ENCODE data around the gene TNFSF8. TPM values are rescaled to one million over a fixed set of nuclear protein-coding genes. Genes with fewer than 3 reads are reported as not detected.

TNFSF8 gene
- total RNA-seq, 2 experiments from 2014 or later: 37.9 to 38.7 TPM

DNA sequence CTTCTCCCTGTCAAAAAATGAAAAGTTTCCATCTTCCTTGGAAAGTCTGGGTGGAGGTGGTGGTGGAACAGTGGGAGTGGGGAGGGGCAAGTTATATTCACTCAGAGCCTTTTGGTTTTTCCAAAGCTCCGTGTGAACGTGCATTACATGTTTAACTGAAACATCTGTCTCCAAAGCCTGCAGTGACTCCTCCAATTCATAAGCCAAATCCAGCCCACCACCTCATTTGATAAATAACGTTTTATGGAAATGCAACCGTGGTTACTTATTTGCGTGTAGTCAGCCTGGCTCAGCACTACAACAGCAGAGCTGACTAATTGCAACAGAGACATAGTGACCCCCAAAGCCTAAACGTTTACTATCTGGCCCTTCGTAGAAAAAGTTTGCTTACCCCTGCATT lies 13.9 kb downstream of the TNFSF8 start:
- Mint-ChIP-seq H3K9me3 (no peaks in the 10 kb centered on the region), H3K4me3 (no peak overlapping the region), H3K36me3 (peaks cover 51% of the 10 kb centered on the region), H3K27ac (peak overlapping the region; percentile 18), H3K27me3 (no peaks in the 10 kb centered on the region), H3K4me1 (ENCODE audit: low read depth) (peaks cover 87% of the 10 kb centered on the region)
- ChIA-PET POLR2A (interaction anchor here (1.3 kb wide), 1 partner anchor 11 kb away, joined by 5 read pairs; no protein-coding TSS in a partner anchor), CTCF (interaction anchor here (2.1 to 15.1 kb wide), 3 partner anchors 9 to 238 kb away, joined by 8 to 242 read pairs (median 9); partner anchors contain the start of gene TEX48)
- intact Hi-C loops (cut with micrococcal nuclease): loop anchor here (10.0 kb wide), 1 partner anchor 608 kb away; no protein-coding TSS in a partner anchor
- no peak for DNase-seq

DNA sequence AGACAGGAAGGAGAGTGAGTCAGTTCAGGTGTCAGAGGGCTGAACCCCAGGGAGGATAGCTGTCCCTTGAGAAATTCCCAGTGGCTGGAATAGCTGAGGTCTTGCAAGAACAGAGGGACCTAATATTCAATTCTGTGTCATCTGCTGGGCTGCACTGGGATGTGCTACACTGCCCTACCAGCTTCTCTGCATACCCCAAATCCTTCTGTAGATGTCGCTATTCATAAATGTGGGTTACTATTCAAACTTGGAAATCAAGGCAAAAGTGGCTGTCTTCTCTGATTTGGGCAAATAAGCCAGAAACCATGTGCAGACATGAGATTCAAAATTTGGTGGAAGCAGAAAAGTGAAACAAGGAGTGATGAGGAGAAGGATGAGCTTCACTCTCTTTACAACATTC lies 16.3 kb downstream of the TNFSF8 start:
- Mint-ChIP-seq H3K27ac (peak overlapping the region; percentile 44), H3K27me3 (no peaks in the 10 kb centered on the region), H3K4me3 (no peak overlapping the region), H3K36me3 (peaks cover 61% of the 10 kb centered on the region), H3K4me1 (ENCODE audit: low read depth) (peaks cover 87% of the 10 kb centered on the region), H3K9me3 (no peaks in the 10 kb centered on the region)
- CTCF ChIA-PET: interaction anchor here (1.4 to 15.1 kb wide), 6 partner anchors 11 to 235 kb away, joined by 3 to 242 read pairs (median 6); partner anchors contain the start of gene TEX48
- no peak for DNase-seq
- intact Hi-C loops (cut with micrococcal nuclease): loop anchor here (10.0 kb wide), 1 partner anchor 611 kb away; no protein-coding TSS in a partner anchor
- POLR2A ChIA-PET: interaction anchor here (1.1 to 2.1 kb wide), 2 partner anchors 11 to 16 kb away, joined by 3 to 13 read pairs; partner anchors contain the start of gene TNFSF8

DNA sequence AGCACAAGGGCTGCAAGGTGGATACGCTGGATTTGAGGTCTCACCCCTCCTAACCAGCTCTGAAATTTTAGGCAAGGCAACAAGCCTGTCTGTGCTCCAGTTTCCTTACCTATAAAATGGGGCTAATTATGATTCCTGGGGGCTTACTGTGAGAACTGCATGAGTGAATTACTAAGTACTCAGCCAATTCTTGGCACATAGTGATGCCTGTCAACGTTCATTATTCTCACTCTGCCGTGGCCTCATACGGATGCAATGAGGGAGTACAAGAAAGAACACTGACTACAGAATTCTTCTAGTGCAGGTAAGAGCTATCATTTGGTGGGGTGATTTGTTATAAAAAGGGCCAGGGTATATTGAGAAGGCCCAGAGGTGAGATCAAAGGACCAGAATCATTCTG lies 16.7 kb downstream of the TNFSF8 start:
- Mint-ChIP-seq H3K27ac (peak overlapping the region; percentile 44), H3K4me1 (ENCODE audit: low read depth) (peaks cover 89% of the 10 kb centered on the region), H3K36me3 (peaks cover 63% of the 10 kb centered on the region), H3K4me3 (no peak overlapping the region), H3K27me3 (no peaks in the 10 kb centered on the region), H3K9me3 (no peaks in the 10 kb centered on the region)
- ChIA-PET POLR2A (interaction anchor here (0.6 to 2.1 kb wide), 5 partner anchors 11 to 322 kb away, joined by 3 to 13 read pairs (median 3); partner anchors contain the start of gene TNFSF8), CTCF (interaction anchor here (0.8 to 15.1 kb wide), 7 partner anchors 11 to 235 kb away, joined by 3 to 242 read pairs (median 5); partner anchors contain the start of gene TEX48)
- DNase-seq: no peak
- intact Hi-C loops (cut with micrococcal nuclease): loop anchor here (10.0 kb wide), 1 partner anchor 611 kb away; no protein-coding TSS in a partner anchor

DNA sequence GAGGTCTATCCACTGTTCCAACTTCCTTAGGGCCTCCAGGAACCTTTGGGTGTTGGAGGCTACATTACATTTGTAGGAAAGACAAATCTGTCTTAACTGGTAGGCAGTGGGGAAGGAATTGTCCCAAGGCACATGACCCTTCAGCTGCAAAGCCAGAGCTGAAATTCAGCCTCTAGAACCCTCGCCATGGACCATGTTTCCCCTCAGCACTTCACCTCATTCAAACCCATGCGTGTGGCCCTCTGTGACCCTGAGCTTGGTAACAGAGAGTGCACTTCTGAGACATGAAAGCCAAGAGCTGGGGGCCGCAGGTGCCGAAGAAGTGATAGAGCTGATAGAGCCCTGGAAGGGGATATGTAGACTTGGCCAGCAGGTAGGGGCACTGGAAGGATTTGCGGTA lies 17.2 kb downstream of the TNFSF8 start:
- intact Hi-C loops (cut with micrococcal nuclease): loop anchor here (10.0 kb wide), 1 partner anchor 612 kb away; no protein-coding TSS in a partner anchor
- Mint-ChIP-seq H3K27ac (peak overlapping the region; percentile 44), H3K9me3 (no peaks in the 10 kb centered on the region), H3K4me3 (no peak overlapping the region), H3K27me3 (no peaks in the 10 kb centered on the region), H3K36me3 (peaks cover 65% of the 10 kb centered on the region), H3K4me1 (ENCODE audit: low read depth) (peaks cover 92% of the 10 kb centered on the region)
- ChIA-PET POLR2A (interaction anchor here (0.6 to 2.1 kb wide), 5 partner anchors 12 to 322 kb away, joined by 3 to 13 read pairs (median 3); partner anchors contain the start of gene TNFSF8), CTCF (interaction anchor here (0.8 to 15.1 kb wide), 7 partner anchors 15 to 234 kb away, joined by 3 to 242 read pairs (median 5); partner anchors contain the start of gene TEX48)
- DNase-seq: no peak

DNA sequence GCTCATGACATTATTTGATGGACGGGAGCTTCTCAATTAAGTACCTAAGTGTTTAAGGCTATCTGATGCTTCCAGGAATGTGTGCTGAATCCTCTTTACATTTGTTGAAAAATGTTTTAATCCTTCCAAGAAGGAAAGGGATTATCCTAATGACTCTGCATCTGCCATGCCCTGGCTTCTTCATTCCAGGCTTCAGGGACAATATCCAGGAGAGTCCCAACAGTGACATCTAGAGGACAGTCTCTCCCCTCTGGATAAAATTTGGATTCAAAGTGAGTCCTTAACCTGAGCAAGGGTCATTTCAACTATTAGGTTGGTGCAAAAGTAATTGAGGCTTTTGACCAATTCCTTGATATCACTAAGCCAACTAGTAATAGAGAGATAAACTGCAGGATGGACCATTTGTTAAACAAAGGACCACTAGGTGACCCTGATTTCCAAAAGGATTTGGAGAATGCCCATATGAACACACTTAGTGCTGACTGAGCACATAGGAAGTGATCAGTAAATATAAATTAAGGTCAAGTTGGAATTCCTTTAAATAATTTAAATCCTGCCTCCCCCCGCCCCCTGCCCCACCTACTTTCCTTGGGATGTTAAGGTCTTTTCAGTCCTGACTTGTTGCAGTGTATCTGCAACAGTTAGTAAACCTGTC lies 19.1 kb downstream of the TNFSF8 start:
- POLR2A ChIA-PET: interaction anchor here (0.9 to 4.6 kb wide), 2 partner anchors 13 to 17 kb away, joined by 3 to 20 read pairs; no protein-coding TSS in a partner anchor
- CTCF ChIA-PET: interaction anchor here (0.9 to 15.1 kb wide), 12 partner anchors 10 to 515 kb away, joined by 3 to 242 read pairs (median 15); partner anchors contain the start of genes TEX48 and TNFSF8
- intact Hi-C loops (cut with micrococcal nuclease): loop anchor here (10.0 kb wide), 1 partner anchor 614 kb away; no protein-coding TSS in a partner anchor
- peaks cover 57% of the 10 kb centered on the region for H3K36me3 Mint-ChIP-seq
- no peaks in the 10 kb centered on the region for H3K9me3 Mint-ChIP-seq
- no peak overlapping the region for H3K4me3 Mint-ChIP-seq
- peaks cover 91% of the 10 kb centered on the region for H3K4me1 Mint-ChIP-seq (ENCODE audit: low read depth)
- no peaks in the 10 kb centered on the region for H3K27me3 Mint-ChIP-seq
- DNase-seq: no peak
- peak overlapping the region; percentile 96 for H3K27ac Mint-ChIP-seq

DNA sequence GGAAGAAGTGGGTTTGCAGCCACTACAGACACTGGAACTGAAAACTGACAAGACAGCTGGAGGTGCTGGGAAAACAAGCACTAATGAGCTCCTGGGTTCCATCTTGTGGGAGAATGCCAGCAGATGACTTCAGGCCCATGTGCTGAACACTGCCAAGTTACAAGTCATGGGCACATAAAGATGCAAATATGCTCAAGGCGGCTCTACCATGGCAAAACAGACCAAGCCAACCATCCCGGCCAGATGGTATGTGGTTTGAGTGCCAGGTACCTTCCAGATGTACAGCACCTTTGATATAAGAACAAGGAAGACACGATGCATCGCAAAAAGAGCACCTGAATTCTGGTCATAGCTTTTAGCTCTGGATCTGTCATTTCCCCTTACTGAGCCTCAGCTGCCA lies 19.9 kb downstream of the TNFSF8 start:
- no peak for DNase-seq

DNA sequence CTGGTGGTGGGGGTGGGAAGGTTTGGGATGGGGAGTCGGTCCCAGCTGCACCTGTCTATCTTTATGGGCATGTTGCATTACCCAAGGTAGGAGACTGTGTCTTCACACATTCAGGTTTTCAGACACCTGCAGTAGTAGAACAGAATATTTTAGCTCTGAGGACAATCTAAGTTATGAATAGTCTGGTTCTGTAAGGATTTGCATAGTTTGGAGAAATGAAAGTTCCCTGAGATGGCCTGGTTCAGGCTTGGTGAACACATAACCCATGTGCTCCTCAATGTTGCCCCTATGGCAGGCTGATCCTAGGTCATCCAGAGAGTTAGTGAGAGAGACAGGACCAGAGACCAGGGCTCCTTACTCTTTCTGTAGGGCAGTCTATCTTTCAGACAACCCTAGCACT lies 20.7 kb downstream of the TNFSF8 start:
- ChIA-PET POLR2A (interaction anchor here (0.9 to 4.6 kb wide), 7 partner anchors 10 to 172 kb away, joined by 3 to 20 read pairs (median 4); no protein-coding TSS in a partner anchor), CTCF (interaction anchor here (0.6 to 15.1 kb wide), 12 partner anchors 8 to 301 kb away, joined by 3 to 242 read pairs (median 15); partner anchors contain the start of genes TEX48 and TNFSF8)
- H3K36me3 Mint-ChIP-seq: peaks cover 54% of the 10 kb centered on the region
- DNase-seq: no peak
- H3K27me3 Mint-ChIP-seq: no peaks in the 10 kb centered on the region
- peak overlapping the region; percentile 25 for H3K4me3 Mint-ChIP-seq
- peak overlapping the region; percentile 96 for H3K27ac Mint-ChIP-seq
- intact Hi-C loops (cut with micrococcal nuclease): loop anchor here (1.0 to 10.0 kb wide), 6 partner anchors 15 to 615 kb away; partner anchors contain the start of gene TNFSF8
- no peaks in the 10 kb centered on the region for H3K9me3 Mint-ChIP-seq
- H3K4me1 Mint-ChIP-seq (ENCODE audit: low read depth): peaks cover 90% of the 10 kb centered on the region

More for the DNA sequence above, 19.9 kb downstream of the TNFSF8 start:
- no peaks in the 10 kb centered on the region for H3K9me3 Mint-ChIP-seq
- H3K36me3 Mint-ChIP-seq: peaks cover 55% of the 10 kb centered on the region
- intact Hi-C loops (cut with micrococcal nuclease): loop anchor here (10.0 kb wide), 1 partner anchor 614 kb away; no protein-coding TSS in a partner anchor
- peaks cover 90% of the 10 kb centered on the region for H3K4me1 Mint-ChIP-seq (ENCODE audit: low read depth)
- H3K27me3 Mint-ChIP-seq: no peaks in the 10 kb centered on the region
- H3K27ac Mint-ChIP-seq: peak overlapping the region; percentile 96
- ChIA-PET POLR2A (interaction anchor here (0.9 to 4.6 kb wide), 4 partner anchors 14 to 173 kb away, joined by 3 to 20 read pairs (median 4); no protein-coding TSS in a partner anchor), CTCF (interaction anchor here (0.6 to 15.1 kb wide), 14 partner anchors 10 to 515 kb away, joined by 3 to 242 read pairs (median 7); partner anchors contain the start of genes TEX48 and TNFSF8)
- no peak overlapping the region for H3K4me3 Mint-ChIP-seq

DNA sequence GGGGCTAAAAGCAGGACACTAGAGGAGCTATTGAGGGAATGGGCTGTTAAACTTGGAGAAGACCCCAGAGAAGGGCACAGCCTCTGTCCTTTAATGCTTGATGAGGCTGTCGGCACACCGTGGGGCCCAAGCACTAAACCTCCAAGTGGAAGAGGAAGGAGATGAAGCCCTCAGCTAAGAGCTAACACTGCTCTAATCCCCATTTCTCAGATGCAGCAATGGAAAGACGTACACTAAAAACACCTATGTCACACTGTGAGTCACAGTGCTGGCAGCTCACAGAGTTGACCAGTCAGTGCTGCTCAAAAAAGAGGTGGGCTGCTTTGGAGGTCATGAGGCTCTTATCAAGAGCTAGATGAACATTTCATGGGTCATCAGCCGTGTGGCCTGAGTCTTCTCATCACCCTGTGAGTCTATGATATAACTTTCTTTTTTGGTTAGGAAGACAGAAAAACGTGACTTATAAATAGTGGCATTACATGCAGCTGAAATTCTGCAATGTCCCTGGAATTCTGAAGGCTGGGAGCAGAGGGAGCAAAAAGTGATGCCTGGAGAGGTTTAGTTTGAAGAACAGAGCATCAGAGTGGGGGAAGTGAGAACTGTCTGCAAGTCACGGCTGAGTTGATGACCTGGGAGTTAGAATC lies 21.5 kb downstream of the TNFSF8 start:
- CTCF ChIA-PET: interaction anchor here (0.6 to 15.1 kb wide), 18 partner anchors 9 to 503 kb away, joined by 3 to 242 read pairs (median 4); partner anchors contain the start of genes TEX48 and TNFSF8
- H3K27ac Mint-ChIP-seq: peak overlapping the region; percentile 96
- H3K4me3 Mint-ChIP-seq: peak overlapping the region; percentile 45
- POLR2A ChIA-PET: interaction anchor here (0.6 to 4.6 kb wide), 11 partner anchors 9 to 218 kb away, joined by 3 to 20 read pairs (median 4); partner anchors contain the start of gene TNFSF8
- DNase-seq: peak; percentile 67
- H3K9me3 Mint-ChIP-seq: no peaks in the 10 kb centered on the region
- intact Hi-C loops (cut with micrococcal nuclease): loop anchor here (1.0 to 5.0 kb wide), 8 partner anchors 10 to 298 kb away; partner anchors contain the start of gene TNFSF8
- H3K36me3 Mint-ChIP-seq: peaks cover 59% of the 10 kb centered on the region
- H3K4me1 Mint-ChIP-seq (ENCODE audit: low read depth): peaks cover 90% of the 10 kb centered on the region
- H3K27me3 Mint-ChIP-seq: no peaks in the 10 kb centered on the region

DNA sequence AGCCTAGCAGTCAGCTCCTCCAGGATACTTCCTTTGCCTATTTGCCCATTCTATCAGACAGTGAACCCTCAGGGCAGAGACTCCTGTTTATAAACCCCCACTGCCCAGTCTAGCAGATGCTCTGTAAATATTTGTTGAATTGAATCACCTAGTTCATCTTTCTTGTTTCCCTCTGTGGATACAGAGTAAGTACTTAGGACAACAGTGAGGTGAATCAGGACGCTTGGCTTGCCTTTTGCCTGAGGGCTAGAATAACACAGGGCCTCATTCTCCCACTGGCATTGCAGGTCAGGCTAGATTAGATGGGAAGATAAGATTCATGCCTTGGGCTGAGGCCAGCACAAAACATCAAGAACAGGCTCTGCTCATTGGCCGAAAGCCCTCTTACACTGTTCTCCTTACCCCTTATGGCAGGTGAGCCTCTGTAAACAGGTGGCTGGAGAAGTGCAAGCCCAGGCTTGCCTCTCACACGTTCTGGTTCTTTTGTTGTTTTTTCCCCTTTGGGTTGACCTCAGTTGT lies 22.2 kb downstream of the TNFSF8 start:
- peak overlapping the region; percentile 45 for H3K4me3 Mint-ChIP-seq
- DNase-seq: peak; percentile 47
- peaks cover 92% of the 10 kb centered on the region for H3K4me1 Mint-ChIP-seq (ENCODE audit: low read depth)
- H3K27ac Mint-ChIP-seq: peak overlapping the region; percentile 96
- CTCF ChIA-PET: interaction anchor here (0.6 to 15.1 kb wide), 18 partner anchors 8 to 503 kb away, joined by 3 to 242 read pairs (median 4); partner anchors contain the start of genes TEX48 and TNFSF8
- peaks cover 64% of the 10 kb centered on the region for H3K36me3 Mint-ChIP-seq
- intact Hi-C loops (cut with micrococcal nuclease): loop anchor here (1.0 to 5.0 kb wide), 6 partner anchors 11 to 299 kb away; no protein-coding TSS in a partner anchor
- H3K27me3 Mint-ChIP-seq: no peaks in the 10 kb centered on the region
- H3K9me3 Mint-ChIP-seq: no peaks in the 10 kb centered on the region
- POLR2A ChIA-PET: interaction anchor here (0.6 to 4.6 kb wide), 9 partner anchors 12 to 217 kb away, joined by 3 to 20 read pairs (median 4); partner anchors contain the start of gene TNFSF8

DNA sequence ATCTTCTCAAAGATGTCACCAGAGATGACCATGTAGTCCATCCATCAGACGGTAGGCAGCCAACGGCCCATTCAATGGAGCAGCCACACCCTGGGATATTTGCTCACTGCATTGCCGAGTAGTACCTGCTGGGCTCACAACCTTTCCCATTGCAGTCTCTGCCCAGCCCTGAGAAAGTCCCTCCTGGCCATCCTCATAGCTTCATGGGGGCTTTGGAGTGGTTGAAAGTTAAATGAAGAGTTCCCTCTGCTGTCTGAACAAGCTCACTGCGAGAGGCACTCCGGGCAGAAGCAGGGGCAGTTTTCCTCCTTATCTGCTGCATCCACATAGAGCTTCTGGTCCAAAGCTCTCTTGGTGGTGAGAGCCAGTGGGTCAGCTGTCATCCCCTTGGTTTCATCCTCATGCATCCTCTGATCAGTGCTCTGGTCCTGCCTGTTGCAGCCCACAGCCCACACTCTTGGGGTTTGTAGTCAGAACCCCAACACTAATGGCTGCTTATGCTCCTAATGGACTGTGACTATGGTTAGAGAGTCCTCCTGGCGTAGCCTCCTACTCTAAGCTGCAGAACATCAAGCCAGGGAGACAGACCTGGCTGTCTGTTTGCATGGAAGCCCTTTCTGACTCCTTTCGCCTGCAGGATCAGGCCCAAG lies 23.3 kb downstream of the TNFSF8 start:
- peak; percentile 46 for DNase-seq
- POLR2A ChIA-PET: interaction anchor here (0.6 to 4.6 kb wide), 4 partner anchors 11 to 83 kb away, joined by 3 to 20 read pairs (median 4); no protein-coding TSS in a partner anchor

More for the DNA sequence above, 23.3 kb downstream of the TNFSF8 start:
- Mint-ChIP-seq H3K4me1 (ENCODE audit: low read depth) (peaks cover 92% of the 10 kb centered on the region), H3K36me3 (peaks cover 65% of the 10 kb centered on the region), H3K4me3 (no peak overlapping the region), H3K27ac (peak overlapping the region; percentile 96), H3K9me3 (no peaks in the 10 kb centered on the region), H3K27me3 (no peaks in the 10 kb centered on the region)
- CTCF ChIA-PET: interaction anchor here (0.6 to 15.1 kb wide), 39 partner anchors 9 to 502 kb away, joined by 3 to 242 read pairs (median 5); partner anchors contain the start of genes TEX48, TNFSF15 and TNFSF8
- intact Hi-C loops (cut with micrococcal nuclease): loop anchor here (1.0 to 5.0 kb wide), 2 partner anchors 168 to 300 kb away; no protein-coding TSS in a partner anchor

Measured in activated CD4-positive, alpha-beta memory T cell treated with anti-CD3 and anti-CD28 coated beads for 36 hours (primary cell).